GM12873 (cell line): ENCODE data around the gene TMEM106C.

Experiments
- CTCF ChIP-seq: IDR thresholded peaks from 2 replicates; pipeline ENCODE4 v1.5.1; 2012; ENCODE audit warnings: low read depth, mild to moderate bottlenecking, moderate library complexity, low read length, control low read depth; ENCODE audit not compliant: insufficient read depth; ENCODE audit errors: missing control alignments

Gene TMEM106C

GRCh38 chr12:48001505-48002413, 38.4 kb downstream of the TMEM106C start:
- no peak for TF ChIP-seq CTCF

GRCh38 chr12:48002414-48002730, 39.0 kb downstream of the TMEM106C start:
- TF ChIP-seq CTCF = no peak

GRCh38 chr12:48002773-48003218, 39.4 kb downstream of the TMEM106C start:
- TF ChIP-seq CTCF = no peak

GRCh38 chr12:48003226-48004052, 40.0 kb downstream of the TMEM106C start:
- TF ChIP-seq CTCF = no peak

GRCh38 chr12:48004053-48004941, 40.9 kb downstream of the TMEM106C start, which contains the start of gene COL2A1:
COL2A1 (minus strand) TSS chr12:48004476; CDS start chr12:48004321, 155 bp downstream.
- no peak for TF ChIP-seq CTCF

- TF ChIP-seq CTCF = no peak
Observed at GRCh38 chr12:48005001-48005749, 41.8 kb downstream of the TMEM106C start.
